ENCODE results near the gene SULT4A1.

SULT4A1 gene

GRCh38 chr22:43824724-43825420 is 37.4 kb downstream of the SULT4A1 start:
- ATAC-seq: no peak
- TF ChIP-seq ZFP3 (CRISPR knock-in tag; IDR thresholded peaks at IDR 0.05): no peak
- no peak for TF ChIP-seq BACH2 (CRISPR knock-in tag; IDR thresholded peaks at IDR 0.05; ENCODE audit: borderline replicate concordance)
- TF ChIP-seq ZNF565 (CRISPR knock-in tag; conservative IDR thresholded peaks at IDR 0.05; ENCODE audit: low read depth): no peak
- no peak for TF ChIP-seq OSR1 (CRISPR knock-in tag; IDR thresholded peaks at IDR 0.05)
- TF ChIP-seq ISL1 (CRISPR knock-in tag; IDR thresholded peaks at IDR 0.05): no peak
- TF ChIP-seq, protein P1, sequence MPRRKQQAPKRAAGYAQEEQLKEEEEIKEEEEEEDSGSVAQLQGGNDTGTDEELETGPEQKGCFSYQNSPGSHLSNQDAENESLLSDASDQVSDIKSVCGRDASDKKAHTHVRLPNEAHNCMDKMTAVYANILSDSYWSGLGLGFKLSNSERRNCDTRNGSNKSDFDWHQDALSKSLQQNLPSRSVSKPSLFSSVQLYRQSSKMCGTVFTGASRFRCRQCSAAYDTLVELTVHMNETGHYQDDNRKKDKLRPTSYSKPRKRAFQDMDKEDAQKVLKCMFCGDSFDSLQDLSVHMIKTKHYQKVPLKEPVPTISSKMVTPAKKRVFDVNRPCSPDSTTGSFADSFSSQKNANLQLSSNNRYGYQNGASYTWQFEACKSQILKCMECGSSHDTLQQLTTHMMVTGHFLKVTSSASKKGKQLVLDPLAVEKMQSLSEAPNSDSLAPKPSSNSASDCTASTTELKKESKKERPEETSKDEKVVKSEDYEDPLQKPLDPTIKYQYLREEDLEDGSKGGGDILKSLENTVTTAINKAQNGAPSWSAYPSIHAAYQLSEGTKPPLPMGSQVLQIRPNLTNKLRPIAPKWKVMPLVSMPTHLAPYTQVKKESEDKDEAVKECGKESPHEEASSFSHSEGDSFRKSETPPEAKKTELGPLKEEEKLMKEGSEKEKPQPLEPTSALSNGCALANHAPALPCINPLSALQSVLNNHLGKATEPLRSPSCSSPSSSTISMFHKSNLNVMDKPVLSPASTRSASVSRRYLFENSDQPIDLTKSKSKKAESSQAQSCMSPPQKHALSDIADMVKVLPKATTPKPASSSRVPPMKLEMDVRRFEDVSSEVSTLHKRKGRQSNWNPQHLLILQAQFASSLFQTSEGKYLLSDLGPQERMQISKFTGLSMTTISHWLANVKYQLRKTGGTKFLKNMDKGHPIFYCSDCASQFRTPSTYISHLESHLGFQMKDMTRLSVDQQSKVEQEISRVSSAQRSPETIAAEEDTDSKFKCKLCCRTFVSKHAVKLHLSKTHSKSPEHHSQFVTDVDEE (CRISPR knock-in tag; IDR thresholded peaks at IDR 0.05): no peak
- no peak for TF ChIP-seq RARB (CRISPR knock-in tag; IDR thresholded peaks at IDR 0.05)

GRCh38 chr22:43823911-43824665 is 38.2 kb downstream of the SULT4A1 start:
- ATAC-seq: no peak
- TF ChIP-seq GLIS3 (CRISPR knock-in tag; IDR thresholded peaks at IDR 0.05): no peak
- TF ChIP-seq ZNF565 (CRISPR knock-in tag; conservative IDR thresholded peaks at IDR 0.05; ENCODE audit: low read depth): no peak
- TF ChIP-seq TOX (CRISPR knock-in tag; IDR thresholded peaks at IDR 0.05; ENCODE audit: borderline replicate concordance): no peak
- no peak for TF ChIP-seq CSDC2 (CRISPR knock-in tag; IDR thresholded peaks at IDR 0.05)
- no peak for TF ChIP-seq ZFP30 (CRISPR knock-in tag; IDR thresholded peaks at IDR 0.05)
- TF ChIP-seq ARNTL (CRISPR knock-in tag; IDR thresholded peaks at IDR 0.05; ENCODE audit: borderline replicate concordance, low read depth): no peak
- no peak for TF ChIP-seq ZFP3 (CRISPR knock-in tag; IDR thresholded peaks at IDR 0.05)
- TF ChIP-seq, protein P1 (CRISPR knock-in tag; IDR thresholded peaks at IDR 0.05): no peak
- no peak for TF ChIP-seq PATZ1 (CRISPR knock-in tag; IDR thresholded peaks at IDR 0.05; ENCODE audit: borderline replicate concordance)
- TF ChIP-seq ZC3H10 (CRISPR knock-in tag; IDR thresholded peaks at IDR 0.05): no peak
- TF ChIP-seq ESRRG (CRISPR knock-in tag; IDR thresholded peaks at IDR 0.05): no peak
- TF ChIP-seq BACH2 (CRISPR knock-in tag; IDR thresholded peaks at IDR 0.05; ENCODE audit: borderline replicate concordance): no peak
- no peak for TF ChIP-seq CREB5 (CRISPR knock-in tag; IDR thresholded peaks at IDR 0.05; ENCODE audit: low read depth)
- TF ChIP-seq ZNF8 (CRISPR knock-in tag; IDR thresholded peaks at IDR 0.05): no peak
- no peak for TF ChIP-seq RARB (CRISPR knock-in tag; IDR thresholded peaks at IDR 0.05)
- TF ChIP-seq ISL1 (CRISPR knock-in tag; IDR thresholded peaks at IDR 0.05): no peak
- TF ChIP-seq, protein P2, sequence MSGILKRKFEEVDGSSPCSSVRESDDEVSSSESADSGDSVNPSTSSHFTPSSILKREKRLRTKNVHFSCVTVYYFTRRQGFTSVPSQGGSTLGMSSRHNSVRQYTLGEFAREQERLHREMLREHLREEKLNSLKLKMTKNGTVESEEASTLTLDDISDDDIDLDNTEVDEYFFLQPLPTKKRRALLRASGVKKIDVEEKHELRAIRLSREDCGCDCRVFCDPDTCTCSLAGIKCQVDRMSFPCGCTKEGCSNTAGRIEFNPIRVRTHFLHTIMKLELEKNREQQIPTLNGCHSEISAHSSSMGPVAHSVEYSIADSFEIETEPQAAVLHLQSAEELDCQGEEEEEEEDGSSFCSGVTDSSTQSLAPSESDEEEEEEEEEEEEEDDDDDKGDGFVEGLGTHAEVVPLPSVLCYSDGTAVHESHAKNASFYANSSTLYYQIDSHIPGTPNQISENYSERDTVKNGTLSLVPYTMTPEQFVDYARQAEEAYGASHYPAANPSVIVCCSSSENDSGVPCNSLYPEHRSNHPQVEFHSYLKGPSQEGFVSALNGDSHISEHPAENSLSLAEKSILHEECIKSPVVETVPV (CRISPR knock-in tag; IDR thresholded peaks at IDR 0.05): no peak
- no peak for TF ChIP-seq PPARA (CRISPR knock-in tag; IDR thresholded peaks at IDR 0.05; ENCODE audit: borderline replicate concordance)
- no peak for TF ChIP-seq TCF4 (CRISPR knock-in tag; IDR thresholded peaks at IDR 0.05; ENCODE audit: borderline replicate concordance)
